GM12801 (cell line): Measurements from ENCODE around the gene CUL3.

Source experiments
- TF ChIP-seq, protein P1 (sequence below): IDR thresholded peaks from one replicate; pipeline ENCODE4 v1.5.1; 2011; ENCODE audit warnings: control low read depth; ENCODE audit not compliant: insufficient read length; ENCODE audit errors: extremely low read depth

Gene CUL3

DNA sequence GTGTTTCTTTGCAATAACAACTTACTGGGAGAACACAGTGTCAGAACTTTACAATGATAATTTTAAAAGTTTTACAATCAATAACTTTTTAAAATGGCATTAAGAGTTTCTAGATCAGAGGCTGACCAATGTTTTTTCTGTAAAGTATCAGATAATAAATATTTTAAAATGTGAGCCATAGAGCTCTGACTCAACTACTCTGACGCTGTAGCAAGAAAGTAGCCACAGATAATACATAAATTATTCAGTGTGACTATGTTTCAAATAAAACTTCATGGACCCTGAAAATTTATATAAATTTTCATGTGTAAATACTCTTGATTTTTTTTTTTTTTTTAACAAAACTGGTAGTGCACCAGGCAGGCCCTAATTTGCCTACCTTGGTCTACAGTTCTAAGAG lies 77.4 kb downstream of the CUL3 start:
- TF ChIP-seq, protein P1, sequence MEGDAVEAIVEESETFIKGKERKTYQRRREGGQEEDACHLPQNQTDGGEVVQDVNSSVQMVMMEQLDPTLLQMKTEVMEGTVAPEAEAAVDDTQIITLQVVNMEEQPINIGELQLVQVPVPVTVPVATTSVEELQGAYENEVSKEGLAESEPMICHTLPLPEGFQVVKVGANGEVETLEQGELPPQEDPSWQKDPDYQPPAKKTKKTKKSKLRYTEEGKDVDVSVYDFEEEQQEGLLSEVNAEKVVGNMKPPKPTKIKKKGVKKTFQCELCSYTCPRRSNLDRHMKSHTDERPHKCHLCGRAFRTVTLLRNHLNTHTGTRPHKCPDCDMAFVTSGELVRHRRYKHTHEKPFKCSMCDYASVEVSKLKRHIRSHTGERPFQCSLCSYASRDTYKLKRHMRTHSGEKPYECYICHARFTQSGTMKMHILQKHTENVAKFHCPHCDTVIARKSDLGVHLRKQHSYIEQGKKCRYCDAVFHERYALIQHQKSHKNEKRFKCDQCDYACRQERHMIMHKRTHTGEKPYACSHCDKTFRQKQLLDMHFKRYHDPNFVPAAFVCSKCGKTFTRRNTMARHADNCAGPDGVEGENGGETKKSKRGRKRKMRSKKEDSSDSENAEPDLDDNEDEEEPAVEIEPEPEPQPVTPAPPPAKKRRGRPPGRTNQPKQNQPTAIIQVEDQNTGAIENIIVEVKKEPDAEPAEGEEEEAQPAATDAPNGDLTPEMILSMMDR, result no peak

DNA sequence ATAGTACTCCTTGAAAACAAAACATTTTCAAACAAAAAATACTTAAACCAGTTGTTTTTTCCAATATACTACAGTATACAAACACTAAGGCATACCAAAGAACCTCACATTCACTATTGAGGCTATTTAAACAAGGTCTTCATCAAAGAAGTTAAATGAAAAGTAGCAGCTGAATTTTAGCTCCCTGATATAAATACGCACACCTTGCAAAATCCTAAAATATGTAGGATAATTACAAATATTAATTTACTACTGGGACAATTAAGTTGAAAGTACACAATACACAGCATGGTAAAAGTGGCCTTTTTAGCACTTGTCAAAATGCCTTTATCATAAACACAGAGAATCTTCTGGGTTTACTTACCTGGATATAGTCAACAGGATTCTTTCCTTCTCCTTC lies 78.7 kb downstream of the CUL3 start:
- TF ChIP-seq, protein P1, result no peak

DNA sequence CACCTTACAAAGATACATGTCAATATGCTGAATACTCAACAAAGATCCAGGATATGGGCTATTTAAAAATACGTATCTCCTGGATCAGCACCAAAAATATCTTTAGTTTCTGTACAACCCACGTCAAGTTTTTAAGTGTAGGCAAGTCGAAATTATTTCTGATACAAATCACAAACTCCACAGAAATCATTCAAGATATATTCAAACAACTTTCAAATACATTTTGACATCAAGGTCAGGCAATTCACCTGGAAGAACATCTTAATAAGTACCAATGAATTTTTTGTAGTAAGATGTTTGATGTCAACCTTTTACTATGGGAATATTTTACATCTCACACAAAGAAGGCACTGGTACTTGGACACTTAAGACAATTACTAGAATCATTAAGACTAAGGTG lies 86.2 kb downstream of the CUL3 start:
- TF ChIP-seq, protein P1, result no peak

DNA sequence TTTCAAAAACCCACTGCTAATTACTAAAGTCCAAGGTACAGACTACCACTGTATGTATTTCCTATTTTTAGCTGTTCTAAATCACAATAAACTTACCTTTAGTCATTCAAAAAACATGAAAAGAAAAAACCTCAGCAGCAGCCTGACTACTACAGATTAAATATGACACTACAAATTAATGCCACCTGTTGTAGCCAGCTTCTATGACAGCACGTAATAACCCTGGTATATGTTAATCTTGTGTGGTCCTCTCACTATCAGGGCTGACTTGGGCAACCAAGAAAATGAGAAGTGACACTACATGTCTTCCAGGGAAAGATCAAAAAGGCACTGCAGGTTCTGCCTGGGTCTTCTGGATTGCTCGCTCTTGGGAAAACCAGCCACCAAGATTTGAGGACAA lies 92.6 kb downstream of the CUL3 start:
- TF ChIP-seq, protein P1, result no peak

DNA sequence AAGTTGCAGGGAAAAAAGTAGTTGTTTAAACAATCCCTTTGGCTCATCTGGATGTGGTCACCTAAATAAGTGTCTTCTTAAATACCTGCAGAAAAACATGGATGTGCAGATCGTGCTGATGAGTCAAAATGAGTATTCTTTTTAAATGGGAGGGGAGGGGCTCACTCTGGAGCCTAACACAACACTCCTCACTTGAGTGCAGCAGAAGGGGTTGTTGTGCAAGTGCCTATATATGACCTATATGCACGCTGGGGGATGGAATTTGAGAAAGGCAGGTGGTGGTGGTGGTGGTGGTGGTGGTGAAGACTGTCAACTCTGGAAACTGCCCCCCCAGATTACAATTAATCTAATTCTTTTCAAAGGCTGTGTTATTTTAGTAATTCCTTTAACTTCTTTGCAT lies 105.3 kb downstream of the CUL3 start:
- TF ChIP-seq, protein P1, result no peak

DNA sequence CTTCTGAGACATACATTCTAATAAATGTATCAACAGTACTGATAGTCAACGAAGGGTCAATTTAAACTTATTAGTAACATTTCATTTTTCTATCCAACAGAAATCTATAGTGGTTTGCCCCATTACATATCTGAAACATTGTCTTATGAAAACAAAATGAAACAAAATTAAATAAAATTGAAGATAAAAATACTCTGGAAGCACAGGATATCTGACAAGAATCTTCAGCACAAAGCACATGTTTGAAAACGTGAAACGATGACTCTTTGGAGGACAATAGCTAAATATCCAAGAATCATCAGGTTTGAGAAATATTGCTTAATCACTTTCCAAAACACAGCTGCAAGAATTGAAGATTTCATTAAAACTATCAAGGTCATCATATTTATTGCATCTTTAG lies 112.3 kb downstream of the CUL3 start:
- TF ChIP-seq, protein P1, result no peak

DNA sequence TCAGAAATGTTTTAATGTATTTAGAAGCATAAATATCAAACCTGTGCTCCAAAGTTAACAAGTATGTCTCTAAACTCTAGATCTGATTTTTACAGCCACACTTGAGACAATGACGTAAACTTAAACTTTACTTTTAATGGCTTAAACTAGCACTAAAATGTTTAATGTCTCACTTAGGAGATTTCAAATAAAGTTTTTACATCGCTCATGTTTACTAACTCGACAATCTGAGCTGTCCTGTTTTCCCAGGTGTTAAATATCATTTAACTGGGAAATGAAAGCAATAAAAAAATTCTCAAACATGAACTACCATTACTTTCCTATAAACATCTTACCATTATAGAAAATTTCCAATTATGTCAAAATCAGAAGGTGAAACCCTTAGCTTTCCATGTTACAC lies 113.0 kb downstream of the CUL3 start:
- TF ChIP-seq, protein P1, result no peak
